Inferior parietal cortex (tissue), 1 donor: ENCODE measurements around the gene GARNL3.

ENCODE experiments used
- DNase-seq: peaks from one replicate; pipeline ENCODE4 v3.0.0-alpha.2; 2016; ENCODE audit errors: extremely low spot score

Gene GARNL3

DNA sequence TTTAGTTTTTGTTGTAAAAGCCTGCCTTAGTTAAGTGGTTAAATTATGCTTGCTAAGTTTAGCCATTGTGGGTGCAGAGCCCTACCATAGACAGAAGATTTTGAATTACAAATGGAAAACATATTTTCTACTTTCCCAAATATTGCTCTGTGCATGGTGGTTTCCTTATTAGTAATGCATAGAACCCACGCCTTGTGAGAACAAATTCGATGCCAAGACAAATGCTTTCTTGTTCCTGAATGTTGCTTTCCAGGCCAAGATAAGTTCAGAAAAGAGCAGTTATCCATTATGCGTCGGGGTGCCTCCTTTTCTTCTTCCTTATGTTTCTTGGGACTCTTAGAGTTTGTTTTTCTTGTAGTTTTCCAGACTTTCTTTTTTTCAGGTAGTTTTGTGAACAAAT, 31.0 kb upstream of the GARNL3 start:
- no peak for DNase-seq

DNA sequence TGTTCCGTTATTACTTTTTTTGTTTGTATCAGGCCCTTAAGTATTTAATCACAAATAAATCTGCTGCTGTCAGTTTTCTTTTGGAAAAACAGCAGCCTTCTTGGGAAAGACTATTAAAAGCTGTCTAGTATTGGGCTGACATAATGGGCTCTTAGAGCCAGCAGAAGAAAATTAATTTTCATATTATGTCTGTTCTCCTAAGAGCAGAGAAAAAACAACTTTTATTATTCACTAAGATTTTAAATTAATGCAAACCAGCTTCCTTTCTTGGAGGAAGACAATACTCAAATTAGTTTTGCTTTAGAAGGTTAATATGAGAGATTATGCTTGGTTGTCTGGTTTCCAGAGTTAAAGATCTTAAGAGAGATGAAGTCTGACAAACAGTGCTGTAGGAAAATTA, 30.6 kb upstream of the GARNL3 start:
- no peak for DNase-seq

DNA sequence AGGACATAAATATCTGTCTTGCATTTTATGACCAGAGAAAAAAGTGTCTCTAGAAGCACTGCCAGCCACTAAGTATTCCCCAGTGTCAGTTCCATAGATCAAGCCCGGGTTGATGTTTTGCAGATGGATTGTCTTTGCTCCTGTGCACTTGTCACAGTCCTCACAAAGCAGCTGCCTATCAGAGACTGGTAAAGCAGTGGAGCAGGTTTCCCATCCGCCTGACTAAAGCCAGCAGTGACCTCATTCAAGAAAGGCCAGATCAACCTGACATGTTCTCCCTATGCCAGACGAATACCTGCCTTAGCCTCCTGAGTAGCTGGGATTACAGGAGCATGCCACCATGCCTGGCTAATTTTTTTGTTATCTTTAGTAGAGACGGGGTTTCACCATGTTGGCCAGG, 26.8 kb upstream of the GARNL3 start:
- no peak for DNase-seq

DNA sequence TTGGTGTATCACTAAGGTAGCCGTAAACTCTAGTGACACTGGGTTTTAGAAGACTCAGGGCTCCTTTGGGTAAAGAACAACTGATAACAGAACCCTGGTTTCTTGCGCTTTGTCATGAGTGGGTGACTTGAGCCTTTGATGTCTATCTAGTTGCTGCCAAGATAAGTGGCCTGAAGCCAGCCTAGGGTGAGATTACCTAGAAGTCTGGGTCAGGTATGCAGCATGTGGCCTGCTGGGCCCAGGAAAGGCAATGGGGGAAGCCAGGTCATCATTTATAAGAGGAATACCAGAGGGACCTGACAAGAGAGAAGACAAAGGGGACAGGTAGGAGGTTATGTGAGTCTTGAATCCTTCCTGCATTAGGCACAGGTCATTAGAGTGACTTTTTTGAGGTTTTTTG, 23.2 kb upstream of the GARNL3 start:
- DNase-seq: no peak

DNA sequence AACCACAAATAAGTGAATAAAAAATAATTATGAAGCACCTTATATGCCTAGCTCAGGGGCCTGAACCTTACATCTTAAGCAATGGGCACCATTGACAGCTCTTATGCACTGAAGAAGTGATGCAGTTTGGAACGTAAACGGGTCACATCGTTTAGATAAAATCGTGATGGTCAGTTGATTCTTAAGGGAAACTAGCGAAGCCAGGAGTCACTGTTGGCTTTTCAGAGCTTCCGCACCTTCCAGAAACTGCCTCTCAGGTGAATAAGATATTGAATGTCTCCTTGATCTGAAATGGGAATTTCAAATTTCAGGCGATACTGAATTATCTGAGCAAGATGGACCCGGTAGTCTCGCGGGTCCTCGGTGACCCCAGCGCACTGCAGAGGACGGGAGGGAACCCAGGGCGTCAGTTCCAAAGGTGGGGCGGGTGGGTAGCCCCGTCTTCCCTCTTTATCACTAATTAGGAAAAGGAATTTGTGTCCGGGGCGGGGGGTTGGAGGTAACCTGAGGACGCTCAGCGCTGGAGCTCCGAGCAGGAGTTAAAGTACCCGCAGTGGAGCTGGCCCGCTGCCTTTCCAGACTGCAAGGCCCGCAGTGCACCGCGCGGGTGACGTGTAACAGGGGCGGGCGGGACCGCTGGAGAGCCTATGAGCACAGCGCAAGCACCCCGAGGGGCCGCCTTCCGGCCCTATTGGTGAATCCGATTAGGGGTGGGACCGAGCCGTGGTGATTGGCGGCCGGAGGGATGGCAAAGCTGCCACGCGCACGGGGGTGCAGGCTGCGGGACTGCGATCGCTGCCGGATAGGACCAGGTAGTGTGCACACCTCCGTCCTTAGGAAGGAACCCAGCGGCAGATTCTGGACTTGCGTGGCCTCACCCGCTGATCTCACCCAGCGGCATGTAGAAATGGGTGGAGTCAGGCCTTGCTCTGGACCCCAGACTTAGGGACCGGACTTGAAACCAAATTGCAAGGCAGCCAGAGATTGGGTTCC, 19.7 kb upstream of the GARNL3 start:
- DNase-seq: peak; percentile 96

DNA sequence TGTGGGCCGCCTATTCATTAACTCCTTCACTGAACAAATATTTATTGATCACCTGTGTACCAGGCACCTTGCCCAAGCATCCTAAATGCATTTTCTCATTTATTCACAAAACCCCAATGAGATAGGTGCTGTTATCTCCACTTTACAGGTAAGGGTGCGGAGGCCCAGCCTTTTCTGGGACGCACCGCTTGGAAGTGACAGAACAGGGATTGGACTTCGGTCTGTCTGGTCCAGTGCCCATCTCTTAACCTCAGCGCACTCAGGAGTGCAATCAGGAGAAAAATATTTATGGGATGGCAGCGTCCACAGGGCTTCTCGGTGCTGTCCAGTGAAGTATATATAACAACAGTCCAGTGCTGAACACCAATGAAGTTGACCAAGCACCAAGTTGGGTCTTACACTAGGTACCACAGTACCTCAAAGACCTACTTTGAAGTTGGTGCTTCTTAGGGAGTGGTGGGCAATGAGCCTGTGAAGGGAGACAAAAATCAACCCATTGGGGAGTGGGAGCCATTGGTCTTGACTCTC, 18.9 kb upstream of the GARNL3 start:
- DNase-seq: no peak

DNA sequence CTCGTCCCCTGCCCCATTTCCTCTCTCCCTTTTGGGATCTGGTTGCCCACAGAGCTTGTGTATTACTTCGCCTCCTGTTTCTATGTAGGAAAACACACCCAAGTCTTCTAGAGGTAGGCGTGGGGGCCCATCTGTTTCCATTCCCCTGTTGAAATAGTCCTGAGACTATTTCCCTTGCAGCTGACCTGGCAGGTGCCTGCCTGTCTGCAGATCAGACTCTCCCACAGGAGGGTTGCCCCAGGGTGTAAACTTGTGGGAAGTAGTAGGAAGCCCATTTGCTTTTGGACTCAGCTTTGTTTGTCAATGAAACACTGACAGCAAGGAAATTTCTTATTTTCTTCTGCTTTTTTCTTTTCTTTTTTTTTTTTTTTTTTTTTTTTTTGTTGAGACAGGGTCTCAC, 16.3 kb upstream of the GARNL3 start:
- DNase-seq: no peak

DNA sequence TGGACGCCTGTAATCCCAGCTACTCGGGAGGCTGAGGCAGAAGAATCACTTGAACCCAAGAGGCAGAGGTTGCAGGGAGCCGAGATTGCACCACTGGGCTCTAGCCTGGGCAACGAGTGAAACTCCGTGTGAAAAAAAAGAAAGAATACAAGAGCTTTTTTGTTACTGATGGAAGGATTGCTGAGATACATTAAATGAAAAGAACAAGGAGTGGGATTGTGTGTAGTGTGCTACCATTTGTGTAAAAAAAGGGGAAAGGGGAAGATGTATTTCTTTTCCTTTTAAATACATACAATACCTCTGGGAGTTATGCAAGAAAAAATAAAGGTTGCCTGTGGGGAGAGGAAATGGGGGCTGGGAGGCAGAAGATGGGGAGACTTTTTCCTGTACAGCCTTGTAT, 14.7 kb upstream of the GARNL3 start:
- DNase-seq: no peak

DNA sequence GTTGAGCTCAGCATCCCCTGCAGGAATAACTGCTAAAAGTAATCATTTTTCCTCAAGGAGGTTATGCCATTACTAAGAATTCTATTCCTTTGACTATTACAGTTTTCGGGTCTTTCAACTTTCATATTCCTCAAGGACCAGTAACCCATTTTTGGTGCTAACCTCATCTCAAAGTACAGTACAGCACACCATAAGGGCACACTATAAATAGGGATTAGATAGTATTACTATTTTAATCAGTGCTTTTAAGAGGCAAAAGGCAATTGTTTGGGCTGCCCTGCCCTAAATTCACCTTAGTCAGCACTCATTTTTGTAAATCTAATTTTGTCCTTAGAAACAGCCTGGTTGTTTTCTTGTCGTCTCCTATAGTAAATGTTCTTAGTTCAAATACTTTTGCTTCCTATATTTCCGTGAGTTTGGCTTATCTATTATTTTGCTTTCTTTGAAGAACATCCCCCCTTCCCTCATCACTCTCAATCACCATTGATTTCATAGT, 13.6 kb upstream of the GARNL3 start:
- DNase-seq: no peak

DNA sequence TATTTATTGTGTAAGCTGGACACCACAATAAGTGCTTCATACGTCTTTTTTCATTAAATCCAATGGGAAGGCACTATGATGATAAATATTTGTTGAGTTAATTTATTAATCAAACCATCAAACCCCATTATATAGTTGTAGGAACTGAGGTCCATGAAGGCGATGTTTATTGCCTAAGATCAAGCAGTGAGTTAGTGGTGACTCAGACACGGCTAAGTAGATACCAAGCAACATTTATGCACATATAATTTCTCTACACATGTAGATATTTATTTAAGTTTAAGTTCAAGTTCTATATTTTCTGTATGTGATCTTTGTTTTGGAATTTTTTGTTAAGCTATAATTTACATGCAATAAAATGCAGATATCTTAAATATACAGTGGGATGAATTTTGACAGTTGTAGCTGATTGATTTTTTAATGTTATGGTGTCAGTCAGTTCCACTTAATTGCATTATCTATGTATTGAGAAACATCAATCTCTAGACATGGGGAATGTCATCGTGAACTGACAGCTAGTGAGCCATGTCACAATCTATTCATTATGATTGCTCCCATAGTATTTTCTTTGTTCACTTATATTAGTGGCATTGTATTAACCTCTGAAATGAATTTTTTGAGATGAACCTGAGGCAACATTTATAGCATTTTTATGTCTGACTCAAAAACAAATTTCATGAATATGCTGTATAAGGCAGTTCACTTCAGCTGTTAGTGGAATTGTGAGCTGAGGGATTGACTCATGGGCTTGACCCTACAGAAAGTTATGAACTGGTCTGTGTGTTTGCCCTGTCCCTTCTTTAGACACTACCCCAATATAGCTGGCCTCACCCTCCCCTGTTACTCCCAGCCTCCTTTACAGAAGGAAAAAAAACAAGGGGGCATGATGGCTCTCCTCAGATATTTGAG, 11.9 kb upstream of the GARNL3 start:
- DNase-seq: no peak

DNA sequence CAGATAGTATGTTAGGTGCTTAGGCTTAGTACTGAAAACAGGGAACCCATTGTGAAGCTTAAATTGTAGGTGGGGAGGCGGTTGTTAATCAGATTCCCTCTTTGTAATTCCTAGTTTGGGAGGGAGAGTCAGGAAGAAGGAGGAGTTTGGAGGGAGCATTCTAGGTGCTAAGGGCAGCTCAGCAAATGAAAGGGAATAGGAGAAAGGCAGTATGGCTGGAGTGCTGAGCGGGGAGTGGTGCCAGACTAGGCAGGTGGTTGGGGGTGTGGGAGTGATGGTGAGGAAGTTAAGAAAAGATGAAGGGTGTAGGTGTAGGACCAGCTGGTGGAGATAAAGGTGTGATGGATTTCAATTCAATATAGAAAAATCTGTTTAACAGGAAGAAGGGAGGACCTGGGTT, 11.1 kb upstream of the GARNL3 start:
- DNase-seq: peak; percentile 34

DNA sequence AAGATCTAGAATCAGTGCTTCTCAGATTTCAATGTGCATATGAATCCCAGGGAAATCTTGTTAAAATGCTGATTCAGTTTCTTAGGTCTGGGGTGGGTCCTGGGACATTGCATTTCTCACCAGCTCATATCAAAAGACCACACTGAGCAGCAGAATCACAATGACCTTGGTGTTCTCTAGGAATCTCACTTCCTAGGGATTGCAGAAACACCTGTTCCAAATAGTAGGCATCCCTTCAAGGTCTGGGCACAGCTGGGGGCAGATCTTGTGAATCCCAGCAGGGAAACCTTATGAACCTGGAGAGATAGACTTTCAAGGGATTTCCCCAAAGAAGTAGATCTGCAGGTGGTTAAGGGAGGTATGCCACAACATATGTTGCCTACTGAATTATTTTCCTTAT, 8.9 kb upstream of the GARNL3 start:
- DNase-seq: no peak

DNA sequence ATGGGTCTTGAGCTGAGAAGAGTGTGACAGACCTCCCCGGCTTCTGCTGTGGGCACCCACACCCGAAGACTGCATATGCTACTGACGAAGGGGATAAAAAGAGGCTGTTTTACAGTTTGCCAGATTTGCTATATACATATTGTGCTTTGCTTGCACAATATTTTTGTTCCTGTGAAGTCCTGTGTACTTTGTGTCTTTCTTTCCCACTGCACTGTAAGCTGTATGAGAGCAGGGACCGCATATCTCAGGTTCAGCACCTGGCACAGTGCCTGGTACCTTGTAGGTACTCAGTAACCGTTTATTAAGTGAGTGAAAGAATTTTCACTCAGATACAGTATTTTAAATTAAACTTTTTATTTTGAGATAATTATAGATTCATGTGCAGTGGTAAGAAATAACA, 8.2 kb upstream of the GARNL3 start:
- peak; percentile 27 for DNase-seq

DNA sequence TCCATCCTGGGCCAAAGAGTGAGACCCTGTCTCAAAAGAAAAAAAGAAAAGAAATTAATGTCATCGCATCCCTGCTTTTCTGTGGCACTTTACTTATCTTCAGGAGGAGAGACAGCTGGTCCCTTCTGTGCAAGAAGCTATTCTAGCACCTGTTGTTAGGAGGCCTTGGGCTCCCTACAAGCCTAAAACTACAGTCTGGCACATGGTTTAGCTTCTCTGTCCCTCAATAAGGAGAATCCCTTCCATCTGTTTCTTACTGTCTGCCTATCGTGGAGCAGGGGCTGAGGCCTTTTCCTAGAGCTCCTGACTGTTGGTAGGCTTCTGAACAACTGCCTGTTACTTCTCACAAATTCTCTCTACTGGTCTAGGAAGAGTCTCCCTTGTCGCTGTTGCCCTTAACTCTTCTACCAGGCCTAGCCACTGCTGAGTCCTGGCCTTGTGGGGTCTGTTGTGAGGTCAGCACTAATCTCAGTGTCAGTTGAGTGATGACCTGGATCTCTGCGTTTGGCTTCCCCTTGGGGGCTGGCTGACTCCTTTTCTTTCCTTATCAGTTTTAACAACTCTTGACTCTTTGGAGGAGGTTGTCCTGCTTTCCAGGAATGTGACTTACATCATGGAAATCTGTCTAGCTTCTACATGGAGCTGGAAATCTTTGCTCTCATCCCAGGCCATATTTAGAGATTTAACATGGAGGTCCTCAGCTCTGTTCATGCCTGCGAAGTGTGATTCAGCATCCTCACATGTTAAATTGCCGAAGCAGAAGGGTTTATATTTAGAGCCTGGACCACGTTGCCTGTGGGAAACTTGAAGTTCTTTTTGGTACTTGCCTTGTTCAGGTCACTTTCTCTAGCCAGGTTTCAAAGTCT, 5.7 kb upstream of the GARNL3 start:
- no peak for DNase-seq

DNA sequence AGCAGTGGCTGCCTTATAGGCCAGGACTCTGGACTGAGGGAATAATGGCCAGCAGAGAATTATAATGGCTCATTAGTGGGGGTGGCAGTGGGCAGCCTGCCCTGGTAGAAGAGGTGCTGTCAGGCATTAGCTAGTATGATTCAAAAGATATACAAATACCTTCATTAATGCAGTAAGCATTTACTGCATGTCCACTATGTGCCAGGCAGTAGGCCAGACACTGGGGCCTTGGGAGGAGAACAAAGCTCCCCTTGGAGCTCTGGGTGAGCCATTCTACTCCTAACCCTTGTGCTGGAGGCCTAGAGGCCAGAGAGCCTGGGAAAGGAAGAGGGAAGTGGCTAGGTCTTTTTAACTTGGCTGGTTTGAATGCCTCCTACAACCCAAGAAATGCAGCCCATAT, 2.0 kb upstream of the GARNL3 start:
- DNase-seq: no peak

DNA sequence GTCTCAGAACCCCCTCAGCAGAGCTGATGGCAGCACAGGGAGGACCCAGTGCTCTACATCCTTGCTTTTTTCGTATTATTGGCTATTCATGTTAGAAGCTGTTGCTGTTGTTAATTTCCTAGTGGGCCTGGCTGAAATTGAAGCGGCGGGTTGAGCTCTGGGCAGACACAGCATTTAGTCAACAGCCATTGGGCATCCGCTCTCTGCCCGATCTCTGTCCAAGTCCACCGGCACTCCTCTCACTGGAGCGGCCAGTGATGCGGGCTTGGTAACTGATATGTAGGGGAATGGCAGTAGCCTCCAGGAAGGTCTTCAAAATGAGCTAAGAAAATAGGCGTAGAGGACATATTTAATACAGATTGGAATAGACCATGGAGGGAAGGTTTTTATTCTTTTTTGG, 1.3 kb upstream of the GARNL3 start:
- DNase-seq: no peak

DNA sequence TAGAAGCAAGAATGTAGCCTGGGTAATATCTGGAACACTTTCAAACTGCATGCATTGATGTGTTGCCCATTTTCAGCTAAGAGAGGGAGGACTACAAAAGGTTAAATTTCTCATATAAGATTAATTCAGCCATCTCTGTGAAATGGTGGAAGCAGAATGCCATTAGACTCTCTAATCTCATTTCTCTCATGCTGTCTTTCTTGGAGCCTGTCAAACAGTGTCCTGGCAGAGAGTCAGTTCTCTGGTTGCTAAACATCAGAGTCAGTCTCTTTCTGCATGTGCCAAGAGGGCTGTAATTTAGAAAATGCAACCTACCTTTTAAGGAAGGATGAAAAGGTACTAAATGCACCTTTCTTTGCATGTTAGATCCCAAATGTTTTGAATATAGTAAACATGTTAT, 910 bp upstream of the GARNL3 start:
- DNase-seq: peak; percentile 74

DNA sequence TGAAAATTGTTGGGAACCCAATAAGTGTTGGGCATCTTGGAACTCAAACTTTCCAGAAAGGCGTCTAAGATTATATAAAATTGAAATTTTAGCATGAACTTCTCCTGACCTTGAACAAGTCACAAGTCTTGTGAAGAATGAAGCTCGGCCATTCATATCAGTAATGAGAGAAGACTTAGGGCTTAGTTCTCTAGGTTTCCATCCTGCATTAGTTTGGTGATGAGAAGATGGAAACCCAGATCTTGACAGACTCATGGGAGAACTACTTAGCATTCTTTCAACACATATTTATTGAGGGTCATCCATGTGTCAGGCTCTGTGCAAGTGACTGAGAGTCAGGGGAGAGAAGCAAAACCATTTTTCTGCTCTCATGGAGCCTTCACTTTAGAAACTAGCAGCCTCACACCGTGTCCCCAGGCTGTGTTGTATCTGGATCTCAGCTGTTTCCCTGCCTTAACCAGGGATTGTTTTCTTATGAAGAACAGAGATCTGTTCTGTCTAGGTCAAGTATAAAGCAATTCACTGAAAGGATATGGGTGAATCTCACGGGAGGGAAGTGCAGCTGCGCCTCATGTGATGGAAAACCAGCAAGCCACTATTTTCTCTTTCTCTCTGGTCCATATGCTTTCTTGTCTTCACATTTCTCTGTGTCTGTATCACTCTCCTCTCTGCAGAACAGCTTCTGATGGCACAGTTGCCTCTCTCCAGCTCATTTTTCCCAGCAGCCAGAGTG, 3.4 kb downstream of the GARNL3 start:
- peak; percentile 38 for DNase-seq

DNA sequence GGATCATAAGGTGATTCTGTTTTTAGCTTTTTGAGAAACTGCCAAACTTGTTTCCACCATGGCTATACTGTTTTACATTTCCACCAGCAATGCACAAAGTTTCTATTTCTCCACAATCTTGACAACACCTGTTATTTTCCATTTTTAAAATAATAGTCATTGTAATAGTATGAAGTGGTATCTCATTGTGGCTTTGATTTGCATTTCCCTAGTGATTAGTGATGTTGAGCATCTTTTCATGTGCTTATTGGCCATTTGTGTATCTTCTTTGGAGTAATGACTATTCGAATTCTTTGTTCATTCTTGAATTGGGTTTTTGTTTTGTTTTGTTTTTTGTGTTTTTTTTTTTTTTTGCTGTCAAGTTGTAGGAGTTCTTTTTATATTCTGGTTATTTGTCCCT, 4.9 kb downstream of the GARNL3 start:
- DNase-seq: no peak

DNA sequence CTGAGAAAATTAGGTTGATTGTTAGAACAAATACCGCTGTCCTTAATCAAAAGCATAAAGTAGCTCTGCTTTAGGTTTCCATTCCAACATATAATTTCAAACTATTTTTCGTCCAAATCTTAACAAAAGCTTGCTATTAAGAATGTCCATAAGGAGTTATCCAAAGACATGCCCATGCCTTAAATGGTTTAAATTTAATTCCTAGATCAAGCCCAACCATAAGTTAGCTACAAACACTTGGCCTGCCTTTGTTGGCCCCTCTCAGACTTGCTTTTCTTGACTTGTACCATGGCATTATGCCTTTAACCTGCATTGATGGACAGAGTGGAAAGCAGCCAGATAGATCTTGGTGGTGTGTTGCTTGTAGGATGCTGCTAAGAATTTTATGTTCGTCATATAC, 8.8 kb downstream of the GARNL3 start:
- DNase-seq: no peak

DNA sequence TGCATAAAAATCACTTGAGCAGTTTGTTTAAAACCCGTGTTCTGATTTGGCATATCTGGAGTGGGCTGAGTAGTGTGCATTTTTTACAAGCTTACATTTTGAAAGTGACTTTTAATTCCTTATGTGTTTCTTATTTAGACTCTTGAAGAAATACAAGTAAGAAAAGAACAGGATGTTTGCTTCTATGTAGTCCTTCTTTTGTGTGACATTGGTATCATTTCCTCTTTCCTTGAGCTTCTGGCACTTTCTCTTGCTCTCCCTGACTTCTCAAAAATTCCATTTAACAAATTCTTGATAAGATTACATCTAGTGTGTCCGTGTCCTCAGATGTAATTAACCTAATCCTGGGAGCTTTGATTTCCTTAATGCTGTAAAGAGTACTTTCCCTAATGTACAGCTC, 12.5 kb downstream of the GARNL3 start:
- DNase-seq: no peak
